K562 (cell line): ENCODE data around the gene PCK1. TPM values are rescaled to one million over a fixed set of nuclear protein-coding genes. Genes with fewer than 3 reads are reported as not detected.

Experiments used
- ATF3 ChIP-seq, 2 experiments: fragments of 450-650 bp in 1 of 2; sonication (generic) in 1 of 2; formaldehyde crosslinking in 1 of 2; IDR thresholded peaks in 1 of 2; conservative IDR thresholded peaks in 1 of 2; 2 replicates each; pipeline versions ENCODE4 v1.6.1 to v1.8.1; 2016 to 2023; ENCODE audit warnings: mild to moderate bottlenecking in 2 of 2, moderate library complexity in 2 of 2, inconsistent platforms in 1 of 2, missing genetic modification reagents in 1 of 2
- CBFA2T2 ChIP-seq: fragments of 450-650 bp; conservative IDR thresholded peaks from 2 replicates; pipeline ENCODE4 v1.6.1; 2017; ENCODE audit warnings: mild to moderate bottlenecking
- TCF3 ChIP-seq: sonication (generic); formaldehyde crosslinking; IDR thresholded peaks from 2 replicates; pipeline ENCODE4 v1.4.0; 2020; ENCODE audit warnings: mild to moderate bottlenecking, missing genetic modification reagents
- TFAP4 ChIP-seq: sonication (generic); formaldehyde crosslinking; IDR thresholded peaks from 2 replicates; pipeline ENCODE4 v1.8.0; 2022; ENCODE audit warnings: missing genetic modification reagents, mild to moderate bottlenecking, moderate library complexity, borderline replicate concordance
- ZNF318 ChIP-seq, 2 experiments: fragments of 450-650 bp; IDR thresholded peaks; 2 replicates each; pipeline ENCODE4 v1.6.1; 2016; ENCODE audit warnings: mild to moderate bottlenecking in 2 of 2, borderline replicate concordance in 1 of 2, low read depth in 1 of 2, moderate library complexity in 1 of 2
- polyA plus RNA-seq, 8 experiments: library from polyadenylated mRNA; depleted of rRNA in 4 of 8; stranded (reverse) in 5 of 8; unstranded in 3 of 8; fragments of >200 nt; fragmentation: Nextera tagmentation in 2 of 8; fragmentation: Illumina TruSeq in 1 of 8; extraction: Ambion mirVana in 2 of 8; extraction: Trizol in 1 of 8; gene quantifications; 2 replicates each; pipeline versions ENCODE4 v1.2.1 to v1.2.3, GENCODE V29; 2011 to 2014; ENCODE audit warnings: inconsistent platforms in 1 of 8, missing spikeins in 1 of 8
- total RNA-seq, 7 experiments: library from RNA; depleted of rRNA in 6 of 7; stranded (reverse); fragments of >200 nt in 6 of 7; fragmentation: Illumina TruSeq in 2 of 7; extraction: Trizol in 2 of 7; gene quantifications; 2 replicates each; pipeline versions ENCODE4 v1.2.1 to v1.2.3, GENCODE V29; 2011 to 2021; ENCODE audit warnings: low replicate concordance in 1 of 7

Gene PCK1
- total and polyA plus RNA-seq, 9 of the 15 experiments (the other 6 are each of a cell fraction or from before 2014, with no cell fraction given), result 0.05 to 0.73 (median 0.15) TPM

GRCh38 chr20:57535297-57535696, 25.6 kb upstream of the PCK1 start (continued):
- TF ChIP-seq ZNF318 (IDR thresholded peaks at IDR 0.05; ENCODE audit: borderline replicate concordance in 1 of 2, low read depth in 1 of 2) (no peak), CBFA2T2 (peak; percentile 41), ATF3 (IDR thresholded peaks at IDR 0.05) (no peak), ATF3 (CRISPR knock-in tag; conservative IDR thresholded peaks at IDR 0.05) (no peak), TCF3 (CRISPR knock-in tag) (peak; percentile 55; the same call in 1 of the 2 replicates), TFAP4 (no peak)
